ENCODE results near the gene KCNMB2.

DNA sequence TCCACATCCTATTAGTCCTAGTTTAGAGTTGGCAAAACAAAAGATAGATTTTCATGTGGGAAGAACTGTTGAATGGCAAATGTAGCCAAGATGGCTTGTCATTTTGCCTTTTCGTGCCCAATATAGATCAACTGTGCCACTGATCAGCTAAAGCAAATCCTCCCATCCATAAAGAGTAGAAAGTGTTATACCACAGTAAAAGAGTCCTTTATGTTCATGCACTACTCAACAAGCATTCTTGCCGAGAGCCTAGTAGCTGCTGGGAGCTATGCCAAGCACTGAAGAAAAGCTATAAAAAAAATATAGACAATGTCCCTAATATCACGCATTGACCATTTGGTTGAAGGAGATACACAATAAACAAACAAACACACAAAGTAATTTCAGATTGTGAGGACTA is 225.2 kb downstream of the KCNMB2 start:
- no peak for TF ChIP-seq POLR2A (IDR thresholded peaks at IDR 0.05)
- TF ChIP-seq, protein P1, sequence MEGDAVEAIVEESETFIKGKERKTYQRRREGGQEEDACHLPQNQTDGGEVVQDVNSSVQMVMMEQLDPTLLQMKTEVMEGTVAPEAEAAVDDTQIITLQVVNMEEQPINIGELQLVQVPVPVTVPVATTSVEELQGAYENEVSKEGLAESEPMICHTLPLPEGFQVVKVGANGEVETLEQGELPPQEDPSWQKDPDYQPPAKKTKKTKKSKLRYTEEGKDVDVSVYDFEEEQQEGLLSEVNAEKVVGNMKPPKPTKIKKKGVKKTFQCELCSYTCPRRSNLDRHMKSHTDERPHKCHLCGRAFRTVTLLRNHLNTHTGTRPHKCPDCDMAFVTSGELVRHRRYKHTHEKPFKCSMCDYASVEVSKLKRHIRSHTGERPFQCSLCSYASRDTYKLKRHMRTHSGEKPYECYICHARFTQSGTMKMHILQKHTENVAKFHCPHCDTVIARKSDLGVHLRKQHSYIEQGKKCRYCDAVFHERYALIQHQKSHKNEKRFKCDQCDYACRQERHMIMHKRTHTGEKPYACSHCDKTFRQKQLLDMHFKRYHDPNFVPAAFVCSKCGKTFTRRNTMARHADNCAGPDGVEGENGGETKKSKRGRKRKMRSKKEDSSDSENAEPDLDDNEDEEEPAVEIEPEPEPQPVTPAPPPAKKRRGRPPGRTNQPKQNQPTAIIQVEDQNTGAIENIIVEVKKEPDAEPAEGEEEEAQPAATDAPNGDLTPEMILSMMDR (IDR thresholded peaks at IDR 0.05) = no peak

Measured in tibial nerve (tissue), 3 donors.